GM12892 (cell line): ENCODE results near the gene PGBD1.

Experiments
- POLR2A ChIP-seq: IDR thresholded peaks from 2 replicates; pipeline ENCODE4 v1.6.1; 2011; ENCODE audit warnings: low read depth, low read length, control low read depth
- POLR2AphosphoS5 ChIP-seq: IDR thresholded peaks from 2 replicates; pipeline ENCODE4 v1.6.1; 2011; ENCODE audit warnings: low read depth, low read length, control low read depth

- TF ChIP-seq POLR2A (peak; percentile 87), POLR2AphosphoS5 (peak; percentile 76; the same call in 1 of the 2 replicates)
These were observed 14.2 kb upstream of the PGBD1 start, which contains the start of gene ZSCAN26 for GRCh38 chr6:28266962-28267694.
